Ectodermal cell (in vitro differentiated cells): ENCODE data around the gene ACYP2.
A peak's percentile ranks its signal among the peaks of the same experiment; 100 is the strongest.

Source experiments
- H3K27ac ChIP-seq: 2 replicates; pipeline ENCODE4 v1.7.0; 2013; ENCODE audit warnings: mild to moderate bottlenecking, low read depth, low read length; ENCODE audit not compliant: insufficient read depth, poor library complexity, severe bottlenecking
- H3K27me3 ChIP-seq: 2 replicates; pipeline ENCODE4 v1.7.0; 2013; ENCODE audit warnings: mild to moderate bottlenecking, low read length; ENCODE audit not compliant: insufficient read depth, control insufficient read depth, poor library complexity, severe bottlenecking
- H3K36me3 ChIP-seq: one replicate; pipeline ENCODE4 v1.7.0; 2013; ENCODE audit warnings: low read length; ENCODE audit not compliant: control insufficient read depth, insufficient read depth
- H3K4me1 ChIP-seq: one replicate; pipeline ENCODE4 v1.7.0; 2013; ENCODE audit warnings: low read length; ENCODE audit not compliant: control insufficient read depth, insufficient read depth
- H3K4me3 ChIP-seq: 2 replicates; pipeline ENCODE4 v1.7.0; 2013; ENCODE audit warnings: low read depth, low read length, control low read depth; ENCODE audit not compliant: insufficient read depth
- H3K9me3 ChIP-seq: 2 replicates; pipeline ENCODE4 v1.7.0; 2013; ENCODE audit warnings: mild to moderate bottlenecking, low read length, moderate library complexity; ENCODE audit not compliant: control insufficient read depth
- WGBS, 2 experiments: methylation state at CpG; one replicate each; pipeline ENCODE4 v1.1.7; 2013; ENCODE audit warnings: missing lambda C conversion rate in 2 of 2; 5-methylcytosine and 5-hydroxymethylcytosine counted together

ACYP2 gene

DNA sequence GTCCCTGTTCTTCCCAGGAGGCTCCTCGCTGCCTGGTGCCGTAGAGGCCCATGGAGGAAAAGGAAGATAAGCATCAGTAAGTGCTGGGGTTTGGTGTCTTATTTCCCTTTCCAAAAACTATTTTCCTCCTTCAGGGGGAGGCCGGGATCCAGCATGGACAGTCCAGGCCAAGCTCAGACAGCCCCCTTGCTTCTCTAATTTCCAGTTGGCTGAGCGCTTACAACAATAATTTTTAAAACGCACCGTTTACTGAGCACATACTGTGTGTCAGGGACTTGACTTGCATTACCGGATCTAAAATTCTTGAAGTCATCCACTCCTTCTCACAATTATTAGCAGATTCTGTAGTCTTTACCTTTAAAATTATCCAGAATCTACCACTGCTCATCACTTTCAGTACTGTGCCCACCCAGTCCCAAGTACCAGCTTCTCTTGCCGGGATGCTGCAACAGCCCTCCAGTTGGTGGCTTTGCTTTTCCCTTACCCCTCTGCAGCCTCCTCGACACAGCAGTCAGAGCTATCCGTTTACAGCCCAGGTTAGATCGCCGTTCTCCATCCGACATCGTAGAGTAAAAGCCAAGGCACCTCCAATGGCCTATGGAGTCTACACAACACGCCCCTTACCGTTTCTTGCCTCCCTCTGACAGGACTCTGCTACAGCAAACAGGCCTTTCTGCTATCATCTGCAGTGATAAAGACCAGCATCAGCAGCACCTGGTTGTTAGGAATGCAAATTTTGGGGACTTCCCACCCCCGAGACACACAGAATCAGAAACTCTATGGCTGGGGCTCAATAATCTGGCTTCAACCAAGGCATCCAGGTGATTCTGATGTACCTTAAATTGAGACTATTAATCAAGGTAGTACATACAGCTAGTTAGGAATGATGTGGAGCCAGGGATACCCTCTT lies 215.8 kb downstream of the ACYP2 start:
- WGBS, 2 experiments: 62 to 64% methylated on average over 17 of the region's 17 CpGs
- peak overlapping the region; percentile 35 for H3K4me3 ChIP-seq
- no peaks in the 10 kb centered on the region for H3K4me1 ChIP-seq
- H3K36me3 ChIP-seq: no peaks in the 10 kb centered on the region
- H3K27me3 ChIP-seq: no peaks in the 10 kb centered on the region
- no peak overlapping the region for H3K27ac ChIP-seq
- H3K9me3 ChIP-seq: no peaks in the 10 kb centered on the region

DNA sequence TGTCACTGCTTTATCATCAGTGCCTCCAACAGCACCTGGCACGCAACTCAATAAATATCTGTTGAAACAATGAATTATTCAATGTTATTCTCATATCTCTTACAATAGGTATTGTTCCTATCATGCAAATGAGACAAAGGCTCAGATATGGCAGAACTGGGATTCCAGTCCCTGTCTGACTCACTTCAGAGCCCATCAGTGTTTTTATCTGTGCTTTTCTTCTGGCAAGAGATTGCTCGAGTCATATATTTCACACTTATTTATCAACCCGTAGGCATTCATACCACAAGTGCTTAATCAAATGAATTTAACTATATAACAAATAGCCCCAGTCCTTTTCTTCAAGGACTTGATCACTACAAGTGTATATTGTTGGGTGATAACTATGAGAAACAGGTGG lies 217.0 kb downstream of the ACYP2 start:
- Histone ChIP-seq H3K4me3 (no peak overlapping the region), H3K27me3 (no peaks in the 10 kb centered on the region), H3K4me1 (no peaks in the 10 kb centered on the region), H3K36me3 (no peaks in the 10 kb centered on the region), H3K27ac (no peak overlapping the region), H3K9me3 (no peaks in the 10 kb centered on the region)
- 64 to 82% methylated on average over 2 to 3 of the region's 3 CpGs for WGBS, 2 experiments

GRCh38 chr2:54336136-54336976 lies 220.9 kb downstream of the ACYP2 start:
- Histone ChIP-seq H3K27ac (no peak overlapping the region), H3K9me3 (no peaks in the 10 kb centered on the region), H3K4me3 (no peak overlapping the region), H3K36me3 (no peaks in the 10 kb centered on the region), H3K4me1 (no peaks in the 10 kb centered on the region), H3K27me3 (no peaks in the 10 kb centered on the region)
- WGBS, 2 experiments: 100% methylated on average over 1 of the region's 1 CpG; no CpG with 5 or more reads in 1 of the 2 experiments

DNA sequence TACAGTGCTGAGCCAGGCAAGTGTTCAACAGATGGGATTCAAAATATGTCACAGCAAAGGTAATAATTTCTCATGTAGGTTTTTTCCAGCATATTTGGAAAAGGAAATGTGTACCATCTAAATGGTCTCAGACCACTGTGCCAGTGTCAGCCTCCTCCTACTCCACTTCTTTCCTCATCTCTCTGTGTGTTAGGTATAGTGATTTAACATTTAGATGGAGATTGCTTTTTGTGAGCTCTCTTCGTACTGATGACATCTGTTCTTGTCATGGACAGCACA lies 221.5 kb downstream of the ACYP2 start:
- Histone ChIP-seq H3K27me3 (no peaks in the 10 kb centered on the region), H3K4me3 (no peak overlapping the region), H3K4me1 (no peaks in the 10 kb centered on the region), H3K36me3 (no peaks in the 10 kb centered on the region), H3K9me3 (no peaks in the 10 kb centered on the region), H3K27ac (no peak overlapping the region)
- 71 to 86% methylated on average over 1 of the region's 1 CpG for WGBS, 2 experiments

- no peak overlapping the region for H3K4me3 ChIP-seq
- WGBS, 2 experiments: 69 to 74% methylated on average over 1 of the region's 1 CpG
- H3K4me1 ChIP-seq: no peaks in the 10 kb centered on the region
- H3K27ac ChIP-seq: no peak overlapping the region
- no peaks in the 10 kb centered on the region for H3K27me3 ChIP-seq
- H3K9me3 ChIP-seq: no peaks in the 10 kb centered on the region
- no peaks in the 10 kb centered on the region for H3K36me3 ChIP-seq
Observed at GRCh38 chr2:54341656-54342055, 226.2 kb downstream of the ACYP2 start.

DNA sequence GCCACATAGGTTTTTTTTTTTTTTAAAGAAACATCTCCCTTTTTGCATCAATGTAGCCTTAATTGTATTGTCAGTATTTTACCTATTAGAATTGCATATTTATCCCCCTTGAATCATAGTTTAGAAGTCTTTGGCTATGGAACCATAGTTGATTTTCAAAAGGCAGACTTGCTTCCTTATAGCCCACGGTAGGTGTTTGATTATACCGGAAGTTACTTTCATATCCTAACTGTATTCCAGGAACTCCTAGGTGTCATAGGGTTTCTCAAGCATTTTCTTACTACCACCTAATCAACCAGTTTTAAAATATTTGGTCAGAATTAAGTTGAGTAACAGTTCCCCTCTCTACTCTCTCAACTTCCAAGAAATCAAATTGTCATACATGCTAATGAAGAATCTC lies 227.2 kb downstream of the ACYP2 start:
- no peaks in the 10 kb centered on the region for H3K4me1 ChIP-seq
- 97% methylated on average over 2 of the region's 2 CpGs for whole genome bisulfite sequencing, 2 experiments
- H3K36me3 ChIP-seq: no peaks in the 10 kb centered on the region
- no peak overlapping the region for H3K27ac ChIP-seq
- H3K27me3 ChIP-seq: no peaks in the 10 kb centered on the region
- no peaks in the 10 kb centered on the region for H3K9me3 ChIP-seq
- H3K4me3 ChIP-seq: no peak overlapping the region

DNA sequence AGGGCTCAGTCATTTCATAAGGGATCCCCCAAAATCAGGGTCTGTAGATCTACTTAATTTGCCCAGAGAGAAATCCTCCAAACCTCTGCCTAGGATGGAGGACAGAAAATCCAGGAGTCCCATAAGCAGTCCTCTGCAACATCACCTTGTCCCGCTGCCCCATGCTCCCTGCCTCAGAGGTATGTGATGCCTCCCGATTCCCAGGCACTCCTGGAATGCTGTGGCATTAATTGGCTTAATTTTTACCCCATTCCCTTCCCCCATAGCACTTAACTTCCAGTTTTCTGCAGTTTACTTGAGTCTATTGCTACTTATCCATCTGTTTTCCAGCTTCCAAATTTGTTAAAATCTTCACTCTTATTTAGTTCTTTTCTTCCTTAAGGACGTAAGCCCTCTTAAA lies 232.2 kb downstream of the ACYP2 start:
- Histone ChIP-seq H3K9me3 (no peaks in the 10 kb centered on the region), H3K27me3 (no peaks in the 10 kb centered on the region), H3K27ac (no peak overlapping the region), H3K4me3 (no peak overlapping the region), H3K36me3 (no peaks in the 10 kb centered on the region), H3K4me1 (no peaks in the 10 kb centered on the region)
- 73 to 75% methylated on average over 2 of the region's 3 CpGs for WGBS, 2 experiments

DNA sequence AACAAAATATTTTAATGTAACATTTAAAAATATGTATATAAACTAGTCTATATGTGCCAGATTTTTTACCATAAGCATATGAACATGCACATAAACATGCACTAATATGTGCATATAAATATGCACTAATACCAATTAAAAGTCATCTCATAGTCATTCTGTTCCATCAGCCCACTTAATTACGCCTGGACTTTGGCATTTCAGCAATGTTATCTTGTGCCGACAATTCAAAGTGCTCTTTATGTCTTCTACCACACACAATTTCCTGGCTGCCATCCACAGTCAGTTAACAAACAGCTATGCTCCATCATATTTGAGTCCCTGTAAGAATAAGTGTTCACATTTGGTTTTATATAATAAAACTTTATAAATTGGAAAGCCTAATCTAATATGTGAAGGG lies 233.2 kb downstream of the ACYP2 start:
- Histone ChIP-seq H3K36me3 (no peaks in the 10 kb centered on the region), H3K4me1 (no peaks in the 10 kb centered on the region), H3K27ac (no peak overlapping the region), H3K27me3 (no peaks in the 10 kb centered on the region), H3K9me3 (no peaks in the 10 kb centered on the region), H3K4me3 (no peak overlapping the region)
- 91 to 92% methylated on average over 2 of the region's 2 CpGs for WGBS, 2 experiments

- Histone ChIP-seq H3K4me1 (no peaks in the 10 kb centered on the region), H3K4me3 (no peak overlapping the region), H3K27ac (no peak overlapping the region), H3K36me3 (no peaks in the 10 kb centered on the region), H3K27me3 (no peaks in the 10 kb centered on the region), H3K9me3 (no peaks in the 10 kb centered on the region)
- 80 to 82% methylated on average over 2 to 3 of the region's 3 CpGs for WGBS, 2 experiments
Observed at GRCh38 chr2:54350426-54350825, 235.0 kb downstream of the ACYP2 start.

- WGBS, 2 experiments: 68 to 72% methylated on average over 5 of the region's 5 CpGs
- no peak overlapping the region for H3K27ac ChIP-seq
- H3K4me3 ChIP-seq: no peak overlapping the region
- H3K27me3 ChIP-seq: no peaks in the 10 kb centered on the region
- H3K9me3 ChIP-seq: no peaks in the 10 kb centered on the region
- no peaks in the 10 kb centered on the region for H3K36me3 ChIP-seq
- no peaks in the 10 kb centered on the region for H3K4me1 ChIP-seq
Observed at GRCh38 chr2:54353216-54353615, 237.8 kb downstream of the ACYP2 start.
